ENCODE results near the gene DDX41.

The DDX41 gene

GRCh38 chr5:177468329-177468684 lies 48.5 kb downstream of the DDX41 start:
- TF ChIP-seq CTCF (conservative IDR thresholded peaks at IDR 0.05; ENCODE audit: low read depth, low read length) = no peak
- DNase-seq (ENCODE audit: low read depth) = no peak
- no peak overlapping the region for H3K4me3 ChIP-seq (ENCODE audit: low read depth, low read length)

DNA sequence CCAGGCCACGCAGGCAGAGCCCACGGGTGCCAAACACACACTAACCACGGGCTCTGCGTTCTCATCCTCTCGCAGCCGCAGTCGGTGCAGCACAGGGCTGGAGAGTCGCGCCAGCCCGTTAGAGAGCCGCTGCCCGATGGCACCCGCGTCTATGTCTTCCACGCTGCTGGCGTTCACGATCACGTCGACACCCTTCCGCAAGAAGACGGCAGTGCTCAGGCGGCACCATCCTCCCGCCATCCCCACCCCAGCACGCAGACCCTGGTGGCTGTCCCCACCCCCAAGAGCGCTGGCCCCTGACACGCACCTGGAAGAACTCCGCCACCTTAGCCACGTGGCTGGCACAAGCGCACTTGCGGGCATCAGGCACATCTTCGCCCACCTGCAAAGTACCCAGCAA lies 49.3 kb downstream of the DDX41 start:
- no peak for TF ChIP-seq CTCF (conservative IDR thresholded peaks at IDR 0.05; ENCODE audit: low read depth, low read length)
- H3K4me3 ChIP-seq (ENCODE audit: low read depth, low read length) = no peak overlapping the region
- no peak for DNase-seq (ENCODE audit: low read depth)

GRCh38 chr5:177466861-177467260 lies 49.9 kb downstream of the DDX41 start:
- no peak for TF ChIP-seq CTCF (conservative IDR thresholded peaks at IDR 0.05; ENCODE audit: low read depth, low read length)
- no peak overlapping the region for H3K4me3 ChIP-seq (ENCODE audit: low read depth, low read length)
- no peak for DNase-seq (ENCODE audit: low read depth)

DNA sequence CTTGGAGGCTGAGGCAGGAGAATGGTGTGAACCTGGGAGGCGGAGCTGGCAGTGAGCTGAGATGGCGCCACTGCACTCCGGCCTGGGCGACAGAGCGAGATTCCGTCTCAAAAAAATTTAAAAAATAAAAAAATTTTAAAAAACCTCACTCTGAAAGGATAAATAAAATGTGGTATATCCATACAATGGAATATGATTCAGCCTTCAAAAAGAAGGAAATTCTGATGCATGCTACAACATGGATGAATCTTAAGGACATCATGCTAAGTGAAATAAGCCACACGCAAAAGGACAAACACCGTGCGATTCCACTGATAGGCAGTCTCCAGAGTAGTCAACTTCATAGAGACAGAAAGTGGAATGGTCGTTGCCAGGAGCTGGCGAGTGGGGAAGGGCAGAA lies 51.7 kb downstream of the DDX41 start:
- no peak for TF ChIP-seq CTCF (conservative IDR thresholded peaks at IDR 0.05; ENCODE audit: low read depth, low read length)
- no peak for DNase-seq (ENCODE audit: low read depth)
- no peak overlapping the region for H3K4me3 ChIP-seq (ENCODE audit: low read depth, low read length)

DNA sequence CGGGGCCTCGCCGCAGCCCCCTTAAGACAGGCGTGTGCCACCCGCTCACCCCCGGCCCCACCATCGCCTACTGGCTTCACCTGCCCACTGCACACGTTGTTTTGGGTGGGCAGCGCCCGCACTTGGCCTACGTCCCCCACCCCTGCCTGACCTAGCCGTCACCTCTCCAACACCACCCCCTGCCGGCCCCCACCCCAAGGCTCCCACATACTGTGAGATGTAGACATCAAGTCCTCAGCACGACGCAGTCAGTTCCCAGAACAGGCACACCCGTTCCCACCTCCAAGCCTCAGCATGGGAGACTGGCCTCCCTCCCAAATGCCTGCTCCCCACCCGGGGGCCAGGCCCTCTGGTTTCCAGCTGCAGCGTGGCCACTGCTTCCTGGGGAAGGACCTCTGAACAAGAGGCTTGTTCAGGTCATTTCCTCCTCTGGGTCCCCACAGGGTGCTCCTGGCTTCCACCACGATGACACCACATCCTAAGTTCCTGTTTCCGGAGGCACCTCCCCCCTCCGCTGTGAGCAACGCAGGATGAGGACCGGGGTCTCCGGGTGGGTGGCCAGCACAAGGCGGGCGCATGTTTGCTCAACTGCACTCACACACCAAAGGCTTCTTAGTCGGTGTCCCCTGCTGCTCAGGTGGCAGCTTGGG lies 54.6 kb downstream of the DDX41 start:
- H3K4me3 ChIP-seq (ENCODE audit: low read depth, low read length) = no peak overlapping the region
- peak; percentile 73 for DNase-seq (ENCODE audit: low read depth)
- TF ChIP-seq CTCF (conservative IDR thresholded peaks at IDR 0.05; ENCODE audit: low read depth, low read length) = no peak

Data from choroid plexus epithelial cell (primary cell).